Activated CD4-positive, alpha-beta T cell treated with anti-CD3 and anti-CD28 coated beads for 24 hours (primary cell): ENCODE data around the gene DSG4.

ENCODE experiments used
- DNase-seq, 2 donors: peaks; one replicate each; pipeline ENCODE4 v3.0.0-alpha.2; 2020; ENCODE audit warnings: low read depth in 2 of 2

DSG4 gene

DNA sequence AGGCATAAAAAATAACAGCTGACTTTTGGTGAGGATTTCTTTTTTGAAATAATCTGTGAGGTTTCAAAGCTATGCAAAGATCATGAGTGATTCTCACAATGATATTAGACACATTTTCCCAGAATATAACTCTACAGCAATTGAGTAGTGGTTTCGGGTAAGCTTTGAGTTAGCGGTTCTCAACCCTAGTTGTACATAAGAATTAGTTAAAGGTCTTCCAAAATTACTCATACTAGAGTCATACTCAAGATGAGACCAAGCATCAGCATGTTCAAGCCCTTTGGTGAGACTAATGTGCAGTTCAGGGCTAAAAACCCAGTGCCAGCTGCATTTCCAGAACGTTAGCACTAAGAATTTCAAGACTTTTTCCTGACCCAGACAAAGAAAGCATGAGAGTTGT is 31.1 kb downstream of the DSG4 start:
- DNase-seq = no peak

DNA sequence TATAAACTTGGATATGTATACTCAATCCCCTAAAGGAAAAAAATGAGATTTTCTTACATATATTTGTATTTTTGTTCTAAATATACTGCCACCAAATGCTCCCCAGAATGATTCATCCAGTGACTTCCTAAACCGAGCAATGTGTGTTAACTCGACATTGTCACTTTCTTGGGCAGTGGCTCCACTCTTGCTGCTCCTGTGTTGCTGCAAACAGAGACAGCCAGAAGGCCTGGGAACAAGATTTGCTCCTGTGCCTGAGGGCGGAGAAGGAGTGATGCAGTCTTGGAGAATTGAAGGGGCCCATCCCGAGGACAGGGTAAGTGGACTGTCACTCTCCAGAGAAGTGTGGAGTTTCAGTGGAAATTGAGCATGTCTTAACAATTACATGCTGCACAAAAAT is 32.7 kb downstream of the DSG4 start:
- no peak for DNase-seq

DNA sequence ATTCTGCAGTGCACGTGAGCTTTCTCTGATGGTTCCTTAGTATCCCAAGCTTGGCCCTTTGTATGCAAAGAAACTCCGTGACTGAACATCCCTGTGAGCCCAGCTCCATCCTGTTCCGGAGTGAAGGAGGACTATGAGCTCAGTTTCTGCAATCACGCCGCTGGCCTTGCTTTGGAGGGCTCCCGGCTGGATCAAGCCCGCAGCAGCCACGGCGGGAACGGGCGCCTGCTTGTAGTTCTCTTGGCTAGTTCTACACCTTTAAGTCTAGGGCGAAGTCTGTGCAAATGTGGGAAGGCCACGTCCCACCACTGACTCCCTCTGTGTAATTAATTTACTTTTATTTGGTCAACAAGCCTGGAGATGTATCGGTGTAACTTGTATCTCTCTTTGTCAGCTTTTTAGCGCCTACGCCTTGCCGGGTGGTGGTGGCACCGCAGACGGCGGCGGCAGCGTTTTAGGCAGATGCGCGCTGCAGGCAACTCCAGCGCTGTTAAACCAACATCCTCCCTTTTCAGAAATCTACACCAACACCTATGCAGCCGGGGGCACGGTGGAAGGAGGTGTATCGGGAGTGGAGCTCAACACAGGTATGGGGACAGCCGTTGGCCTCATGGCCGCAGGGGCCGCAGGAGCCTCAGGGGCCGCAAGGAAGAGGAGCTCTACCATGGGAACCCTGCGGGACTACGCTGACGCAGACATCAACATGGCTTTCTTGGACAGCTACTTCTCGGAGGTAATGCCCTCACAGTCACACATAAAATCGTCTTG is 34.3 kb downstream of the DSG4 start:
- DNase-seq = no peak

DNA sequence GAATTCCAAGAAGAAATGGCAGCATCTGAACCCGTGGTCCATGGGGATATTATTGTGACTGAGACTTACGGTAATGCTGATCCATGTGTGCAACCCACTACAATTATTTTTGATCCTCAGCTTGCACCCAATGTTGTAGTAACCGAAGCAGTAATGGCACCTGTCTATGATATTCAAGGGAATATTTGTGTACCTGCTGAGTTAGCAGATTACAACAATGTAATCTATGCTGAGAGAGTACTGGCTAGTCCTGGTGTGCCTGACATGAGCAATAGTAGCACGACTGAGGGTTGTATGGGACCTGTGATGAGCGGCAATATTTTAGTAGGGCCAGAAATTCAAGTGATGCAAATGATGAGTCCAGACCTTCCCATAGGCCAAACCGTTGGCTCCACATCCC is 36.6 kb downstream of the DSG4 start:
- no peak for DNase-seq

DNA sequence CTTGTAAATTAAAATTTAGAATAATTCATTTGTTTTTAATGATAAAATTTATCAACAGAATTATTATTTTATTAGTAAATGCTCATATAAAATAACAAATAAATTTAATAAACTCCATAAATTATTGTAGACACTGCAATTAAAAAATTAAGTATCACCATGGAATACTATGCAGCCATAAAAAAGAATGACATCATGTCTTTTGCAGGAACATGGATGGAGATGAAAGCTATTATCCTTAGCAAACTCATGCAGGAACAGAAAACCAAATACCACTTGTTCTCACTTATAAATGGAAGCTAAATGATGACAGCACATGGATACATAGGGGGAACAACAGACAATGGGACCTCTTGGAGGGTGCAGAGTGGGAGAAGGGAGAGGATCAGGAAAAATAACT is 41.3 kb downstream of the DSG4 start:
- DNase-seq = no peak

DNA sequence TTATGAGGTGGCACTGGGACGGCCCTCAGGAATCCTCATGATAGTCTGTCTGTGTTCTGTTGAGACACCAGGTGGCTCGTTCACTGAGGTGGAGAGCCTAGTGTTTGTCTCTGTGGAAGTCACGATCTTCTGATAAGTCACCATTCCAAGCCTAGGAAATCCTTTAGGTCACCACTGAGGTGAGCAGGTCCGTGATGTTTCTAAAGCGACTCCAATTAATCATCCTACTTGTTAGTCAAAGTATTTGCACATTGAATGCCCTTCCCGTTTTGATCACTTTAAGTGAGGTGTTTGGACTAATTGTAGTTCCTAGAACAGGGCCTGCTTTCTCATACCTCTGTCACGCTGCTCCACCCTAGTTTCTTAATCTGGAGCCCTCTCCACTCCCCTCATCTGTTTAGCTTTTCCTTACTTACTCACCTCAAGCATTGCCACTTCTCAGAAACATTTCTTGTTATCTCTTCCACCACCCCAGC is 42.9 kb downstream of the DSG4 start:
- DNase-seq = no peak

DNA sequence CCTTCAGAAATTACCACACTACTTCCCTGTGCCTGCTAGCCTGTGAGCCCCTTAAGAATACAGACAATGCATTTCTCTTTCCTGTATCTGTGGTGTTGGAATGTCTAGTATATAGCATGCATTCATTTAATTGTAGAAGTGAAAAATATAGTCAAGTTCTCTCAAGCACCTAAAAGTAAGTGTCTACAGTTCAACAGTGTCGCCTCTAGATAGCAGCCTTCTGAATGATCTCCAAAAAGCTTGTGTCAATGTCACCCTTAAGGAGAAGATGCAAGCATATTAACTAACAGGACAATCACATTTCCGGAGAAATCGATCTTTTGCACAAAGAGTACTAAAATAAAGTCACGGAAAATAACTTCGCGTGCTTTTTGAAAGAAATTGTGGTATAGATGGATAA is 43.5 kb downstream of the DSG4 start:
- DNase-seq = no peak

DNA sequence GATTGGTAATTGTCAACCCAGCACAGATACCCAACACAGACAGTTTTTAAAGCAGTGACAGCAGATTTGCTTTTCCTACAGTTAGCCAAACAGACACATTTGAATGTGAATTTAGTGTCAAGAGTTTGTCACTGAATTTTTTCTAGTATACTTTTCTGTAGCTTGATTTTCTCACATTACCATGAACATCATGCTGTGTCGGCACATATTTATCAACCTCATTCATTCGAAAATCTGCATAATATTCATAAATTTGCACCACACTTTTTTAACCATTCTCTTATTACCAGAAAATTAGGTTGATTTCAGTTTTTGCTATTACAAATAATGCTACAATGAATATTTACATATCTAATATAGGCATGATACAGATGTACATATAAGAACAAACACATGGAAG is 43.9 kb downstream of the DSG4 start:
- DNase-seq = no peak

DNA sequence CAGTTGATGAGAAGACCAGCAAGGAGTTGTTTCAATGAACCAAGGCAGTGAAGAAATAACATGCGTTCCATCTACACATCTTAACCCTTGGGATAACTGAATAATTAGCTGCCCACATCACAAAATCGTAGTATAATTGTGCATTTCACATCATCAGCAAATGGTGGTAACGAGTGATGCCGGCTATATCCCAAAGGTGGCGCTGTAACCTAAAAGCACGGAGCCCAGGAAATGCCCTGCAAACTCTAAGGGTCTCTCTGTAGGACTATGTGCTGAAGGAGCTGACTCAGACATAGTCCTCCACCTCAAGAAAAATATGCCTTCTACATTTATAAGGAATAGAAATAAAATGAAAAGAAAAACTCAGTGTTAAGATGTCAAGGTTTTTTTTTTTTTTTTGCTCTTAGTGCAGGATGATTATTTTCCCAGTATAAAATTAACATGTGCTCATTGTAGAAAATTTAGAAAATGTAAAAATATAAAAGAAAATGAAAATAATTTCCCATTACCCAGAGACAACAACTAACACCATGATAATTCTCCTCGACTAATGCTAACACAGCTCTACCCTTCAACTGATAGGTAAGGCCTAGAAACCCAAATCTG is 47.9 kb downstream of the DSG4 start:
- no peak for DNase-seq

DNA sequence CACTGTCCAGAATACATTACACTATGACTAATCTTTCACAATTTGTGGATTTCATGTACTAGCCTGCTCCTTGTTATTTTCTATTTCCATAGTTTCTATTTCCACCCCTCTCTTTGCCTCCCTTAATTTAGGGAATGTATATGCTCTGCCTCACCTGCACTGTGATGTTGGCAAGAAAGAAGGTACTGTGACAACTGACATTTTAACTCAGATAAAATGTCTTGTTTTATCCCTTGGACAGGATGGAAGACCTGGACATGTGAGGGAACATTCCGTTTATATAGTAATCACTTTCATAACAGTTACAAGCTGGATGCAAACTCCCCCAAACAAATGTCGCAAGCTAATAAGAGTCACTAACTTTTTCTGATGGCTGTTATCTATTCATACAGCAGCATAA is 49.4 kb downstream of the DSG4 start:
- DNase-seq = no peak

DNA sequence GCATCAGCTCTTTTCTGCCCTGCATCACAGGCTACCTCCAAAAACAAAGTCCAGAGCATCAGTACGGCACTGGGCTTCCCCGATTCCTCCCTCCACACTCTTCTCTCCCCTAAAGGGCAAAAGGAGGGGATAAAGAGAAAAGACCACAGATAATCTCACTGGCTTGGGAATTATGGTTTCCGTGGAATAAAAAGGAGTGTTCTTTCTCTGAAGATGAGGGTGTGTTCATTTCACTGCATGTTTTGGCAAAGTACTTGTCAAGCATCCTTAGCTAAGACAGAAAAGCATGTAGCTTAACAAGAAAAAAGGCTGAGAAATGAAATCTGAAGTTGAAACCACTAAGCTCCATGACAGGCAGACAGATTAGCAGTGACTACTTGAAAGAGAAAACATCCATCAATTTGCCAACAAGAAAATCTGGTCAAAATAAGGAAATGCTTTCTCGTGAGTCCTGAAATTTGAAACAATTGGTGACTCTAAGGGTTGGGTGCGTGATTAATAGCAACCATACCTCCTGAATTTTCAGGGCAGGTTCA is 50.4 kb downstream of the DSG4 start:
- DNase-seq = no peak

DNA sequence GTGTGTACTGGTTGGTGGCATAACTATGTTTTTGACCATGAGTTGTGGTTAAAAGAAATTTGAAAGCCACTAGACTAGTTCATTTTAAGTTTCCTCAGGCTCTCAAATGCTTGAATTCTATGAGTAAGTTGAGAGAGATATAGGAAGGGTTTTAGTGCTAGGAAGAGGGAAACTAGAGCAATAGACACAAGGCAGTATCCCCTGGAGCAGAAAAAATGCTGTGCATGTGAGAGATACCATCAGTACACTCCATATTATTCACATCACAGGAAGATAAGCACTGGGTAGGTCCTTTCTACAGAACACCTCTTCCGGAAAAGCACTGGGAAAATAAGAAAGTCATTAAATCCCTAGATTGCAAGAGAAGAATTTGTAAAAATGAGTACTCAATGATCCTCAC is 51.6 kb downstream of the DSG4 start:
- no peak for DNase-seq

DNA sequence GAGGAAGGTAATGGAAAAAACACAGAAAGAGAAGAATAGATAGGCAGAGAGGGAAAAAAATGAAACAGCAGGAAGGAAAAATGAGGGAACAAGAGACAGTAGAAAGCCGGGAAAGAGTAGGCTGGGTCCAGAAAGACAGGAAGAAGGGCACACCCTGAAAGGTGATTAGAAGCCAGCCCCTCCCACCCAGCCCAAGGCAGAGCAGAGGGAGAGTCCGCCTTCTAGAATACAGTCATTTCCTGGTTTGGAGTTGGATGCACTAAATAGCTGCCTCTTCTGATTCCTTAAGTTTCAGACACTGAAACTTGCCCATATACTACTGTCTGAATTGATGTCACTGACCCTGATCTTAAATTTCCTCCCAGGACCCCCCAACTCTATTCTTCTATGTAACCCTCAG is 53.0 kb downstream of the DSG4 start:
- no peak for DNase-seq

DNA sequence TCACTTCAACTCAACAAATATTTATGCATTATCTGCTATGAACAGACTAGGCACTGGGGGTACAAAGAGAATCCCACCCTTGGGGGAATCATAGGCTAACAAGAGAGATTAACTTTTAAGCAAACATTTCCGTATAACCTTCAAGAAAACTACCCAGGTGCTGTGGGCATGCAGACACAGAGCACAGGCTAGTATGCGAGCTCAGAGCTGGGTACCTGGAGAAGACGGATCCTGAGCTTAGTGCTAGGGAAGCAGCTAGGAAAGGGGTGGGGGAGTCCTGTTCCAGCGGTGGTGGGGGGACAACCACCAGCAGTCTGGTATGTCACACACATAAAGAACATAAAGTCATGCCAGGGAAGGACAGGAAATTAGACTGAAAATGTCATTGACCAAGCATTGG is 53.5 kb downstream of the DSG4 start:
- DNase-seq = no peak

DNA sequence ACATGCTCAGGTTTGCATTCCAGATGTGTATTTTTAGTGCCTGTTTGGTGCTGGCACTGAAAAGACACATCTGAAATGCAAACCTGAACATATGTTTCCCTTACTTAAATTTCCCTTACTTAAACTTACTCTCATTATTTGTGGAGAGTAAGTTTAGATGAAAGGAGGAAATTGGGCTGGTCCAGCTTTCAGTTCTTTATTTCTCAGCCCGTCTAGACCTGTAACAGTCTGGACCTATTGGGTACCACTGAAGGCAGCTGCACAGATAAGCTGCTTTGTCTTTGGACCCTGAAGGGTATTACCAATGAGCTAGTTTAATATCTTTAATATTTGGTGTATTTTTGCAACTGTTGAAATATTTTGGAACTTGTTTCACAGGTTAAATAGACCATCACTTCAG is 54.0 kb downstream of the DSG4 start:
- no peak for DNase-seq

DNA sequence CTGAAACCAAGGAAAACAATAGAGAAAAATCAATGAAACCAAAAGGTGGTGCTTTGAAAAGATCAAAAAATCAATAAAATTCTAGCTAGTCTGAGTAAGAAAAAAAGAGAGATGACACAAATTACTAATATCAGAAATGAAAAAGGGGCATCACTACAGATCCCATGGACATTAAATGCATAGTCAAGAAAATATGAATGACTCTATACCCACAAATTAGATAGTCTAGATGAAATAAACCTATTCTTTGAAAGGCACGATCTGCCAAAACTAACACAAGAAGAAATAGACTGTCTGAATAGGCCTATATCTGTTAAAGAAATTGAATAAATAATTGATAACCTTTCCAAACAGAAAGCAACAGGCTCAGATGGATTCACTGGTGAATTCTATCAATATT is 55.7 kb downstream of the DSG4 start:
- no peak for DNase-seq

DNA sequence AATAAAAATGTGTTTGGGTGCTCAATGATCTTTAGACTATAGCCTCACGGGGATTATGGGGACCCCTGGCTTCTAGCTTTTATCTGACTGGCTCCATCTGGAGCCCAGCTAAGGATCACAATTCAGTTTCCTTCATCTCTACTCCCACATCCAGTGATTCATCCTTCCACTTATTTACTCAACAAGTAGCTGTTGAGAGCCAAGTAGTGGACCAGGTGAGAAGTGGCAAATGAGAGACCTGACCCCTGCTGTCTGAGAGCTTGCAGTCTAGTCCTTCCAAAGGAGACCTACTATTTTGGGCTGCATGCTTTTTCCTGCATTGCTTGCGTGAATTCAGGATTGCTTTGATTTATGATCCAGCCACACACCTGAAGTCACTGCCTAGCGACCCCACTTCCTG is 60.2 kb downstream of the DSG4 start:
- DNase-seq = no peak

DNA sequence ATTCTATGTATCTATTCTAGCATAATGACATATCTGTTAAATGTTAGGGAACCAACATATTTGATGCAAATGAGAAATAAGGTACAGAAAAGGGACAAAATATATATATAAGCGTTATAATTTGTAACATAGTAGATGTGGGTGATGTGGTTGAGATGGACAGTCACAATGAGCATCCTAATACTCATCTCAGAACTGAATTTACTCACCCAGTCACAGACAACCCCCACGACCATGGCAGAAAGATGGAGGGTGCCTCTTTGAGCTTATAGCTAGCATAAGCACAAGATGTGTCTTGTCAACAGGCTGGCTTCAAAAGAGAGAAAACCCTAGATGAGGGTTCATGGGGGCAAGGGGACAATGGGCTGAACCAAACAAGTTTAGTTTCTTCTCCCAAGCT is 61.8 kb downstream of the DSG4 start:
- no peak for DNase-seq

DNA sequence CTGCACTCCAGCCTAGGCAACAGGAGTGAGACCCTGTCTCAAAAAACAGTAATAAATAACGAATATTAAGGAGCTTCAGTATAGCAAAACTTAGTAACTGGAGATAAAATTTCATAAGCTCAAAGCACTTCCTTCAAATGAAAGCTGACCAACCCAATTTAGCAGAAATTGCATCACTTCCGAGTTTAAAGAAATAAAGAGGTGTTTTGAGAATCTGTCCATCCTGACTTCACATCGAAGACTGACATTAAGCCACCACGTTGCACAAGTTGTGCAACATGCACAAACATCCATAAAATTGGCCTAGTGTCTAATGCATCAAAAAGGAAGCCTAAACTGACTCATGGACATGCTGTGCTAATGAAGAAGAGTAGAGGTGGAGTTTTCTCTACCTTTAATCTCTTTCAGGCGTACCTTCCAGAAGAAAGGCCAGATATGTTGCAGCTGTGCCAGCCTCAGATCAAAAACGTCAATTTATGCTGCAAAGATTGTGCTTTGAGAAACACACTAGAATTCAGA is 63.3 kb downstream of the DSG4 start:
- no peak for DNase-seq

DNA sequence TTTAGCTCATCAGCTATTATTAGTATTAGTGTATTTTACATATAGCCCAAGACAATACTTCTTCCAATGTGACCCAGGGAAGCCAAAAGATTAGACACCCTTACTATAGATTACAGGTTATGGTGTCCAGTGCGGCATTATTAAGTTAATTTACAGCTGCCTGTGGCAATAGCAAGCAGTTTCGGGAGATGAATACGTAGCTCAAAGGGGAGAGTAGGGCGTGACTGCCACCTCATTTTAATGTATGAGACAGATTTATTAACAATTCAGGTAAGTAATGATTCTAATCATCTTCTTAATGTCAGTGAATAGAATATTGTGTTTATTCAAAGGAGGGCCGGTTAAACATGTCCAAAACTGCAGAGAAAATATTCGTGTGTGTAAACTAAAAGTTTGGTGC is 64.2 kb downstream of the DSG4 start:
- DNase-seq = no peak

DNA sequence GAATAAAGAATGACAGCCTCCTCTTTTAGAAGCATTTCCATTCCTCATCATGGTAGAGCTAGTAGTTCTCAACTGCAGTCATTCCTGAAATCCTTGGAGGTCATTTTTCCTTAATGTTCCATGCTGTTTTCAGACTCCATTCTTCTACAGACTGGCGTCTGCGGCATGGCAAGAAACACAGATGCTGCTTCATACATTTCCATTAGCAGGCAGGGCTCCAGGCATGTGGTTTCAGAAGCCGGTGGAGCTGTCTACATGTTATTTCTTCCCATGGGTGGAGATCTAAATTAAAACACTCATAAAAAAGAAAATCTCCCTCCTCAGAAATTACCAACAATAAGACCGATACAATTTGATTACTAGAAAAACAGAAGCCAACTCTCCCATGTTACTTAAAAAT is 64.9 kb downstream of the DSG4 start:
- no peak for DNase-seq

DNA sequence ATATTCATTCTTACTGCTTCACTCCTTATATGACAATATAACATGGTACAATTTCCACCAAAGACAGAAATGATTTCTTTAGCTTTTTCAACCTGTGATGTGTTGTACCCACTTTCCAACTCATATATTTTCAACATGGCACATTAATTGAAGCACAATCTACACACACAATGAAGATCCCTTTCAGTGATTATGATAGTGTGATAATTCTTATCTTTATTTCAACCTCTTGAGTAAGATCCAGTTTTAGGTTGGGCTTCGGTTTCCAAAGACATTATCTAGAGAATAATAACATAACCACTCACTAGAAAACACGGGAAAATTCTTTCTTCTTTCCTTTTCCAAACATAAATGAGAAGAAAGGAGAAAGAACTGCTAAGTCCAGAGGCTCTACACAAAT is 67.6 kb downstream of the DSG4 start:
- DNase-seq = no peak

DNA sequence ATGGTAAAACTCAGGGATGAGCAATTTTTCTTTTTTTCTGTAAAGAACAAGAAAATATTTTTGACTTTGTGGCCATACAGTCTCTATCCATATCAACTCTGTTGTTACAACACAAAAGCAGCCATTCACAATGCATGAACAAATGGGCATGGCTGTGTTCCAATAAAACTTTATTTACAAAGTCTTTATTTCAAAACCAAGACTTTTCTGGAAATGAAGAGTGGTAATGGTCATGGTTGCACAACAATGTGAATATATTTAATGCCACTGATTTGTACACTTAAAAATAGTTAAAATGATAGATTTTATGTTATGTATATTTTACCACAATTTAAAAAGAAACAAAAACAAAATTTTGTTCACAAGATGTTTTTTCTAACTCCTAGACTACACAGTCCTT is 69.3 kb downstream of the DSG4 start:
- no peak for DNase-seq
